ENCODE results near the gene CLDN8. TPM values are rescaled to one million over a fixed set of nuclear protein-coding genes. Genes with fewer than 3 reads are reported as not detected.

CLDN8 gene
- polyA plus RNA-seq, 1 donor (not counting 4 experiments of a cell fraction or from before 2014, with no cell fraction given) = 0.07 TPM

DNA sequence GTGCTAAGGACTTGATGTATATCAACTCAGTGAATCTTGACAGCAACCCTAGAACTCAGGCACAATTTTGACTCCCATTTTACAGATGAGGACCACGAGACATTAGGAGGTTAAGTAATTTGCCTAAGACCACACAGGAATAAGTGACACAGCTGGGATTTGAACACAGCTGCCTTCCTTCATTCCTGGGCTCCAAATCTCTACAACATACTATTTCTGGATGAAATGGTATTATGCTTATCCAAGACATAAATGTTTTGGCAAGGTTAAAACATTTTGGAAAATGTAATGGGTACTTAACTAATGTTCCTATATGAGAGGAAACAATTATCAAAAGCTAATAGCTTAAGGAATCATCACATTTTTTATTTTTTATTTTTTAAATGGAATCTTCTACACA is 4.8 kb downstream of the CLDN8 start:
- dilution Hi-C loops (cut with MboI; ENCODE audit: extremely low pct_ligation_motif_present, low sequenced_read_pairs) = no loop called here
- H3K4me1 ChIP-seq (ENCODE audit: control insufficient read depth, extremely low read depth, insufficient read depth, low read length) = peaks cover 19% of the 10 kb centered on the region
- no peak for DNase-seq (ENCODE audit: low read depth, low spot score)
- FAIRE-seq = no peak
- H4K20me1 ChIP-seq (ENCODE audit: control insufficient read depth, extremely low read depth, insufficient read depth, low read length) = no peaks in the 10 kb centered on the region
- no peak overlapping the region for H3K4me3 ChIP-seq (ENCODE audit: control insufficient read depth in 2 of 3, extremely low read depth in 1 of 3, insufficient read depth in 2 of 3, low read depth in 1 of 3, low read length in 3 of 3)
- no peaks in the 10 kb centered on the region for H3K36me3 ChIP-seq (ENCODE audit: control insufficient read depth in 2 of 2, extremely low read depth in 1 of 2, insufficient read depth in 2 of 2, low read length in 2 of 2)
- no peaks in the 10 kb centered on the region for H3K9me1 ChIP-seq (ENCODE audit: control insufficient read depth, extremely low read depth, insufficient read depth, low read length)
- no peak overlapping the region for H3K9ac ChIP-seq (ENCODE audit: control insufficient read depth, extremely low read depth, insufficient read depth, low read length)
- TF ChIP-seq EZH2 (IDR thresholded peaks at IDR 0.05; ENCODE audit: low read length) = no peak
- TF ChIP-seq, protein P1, sequence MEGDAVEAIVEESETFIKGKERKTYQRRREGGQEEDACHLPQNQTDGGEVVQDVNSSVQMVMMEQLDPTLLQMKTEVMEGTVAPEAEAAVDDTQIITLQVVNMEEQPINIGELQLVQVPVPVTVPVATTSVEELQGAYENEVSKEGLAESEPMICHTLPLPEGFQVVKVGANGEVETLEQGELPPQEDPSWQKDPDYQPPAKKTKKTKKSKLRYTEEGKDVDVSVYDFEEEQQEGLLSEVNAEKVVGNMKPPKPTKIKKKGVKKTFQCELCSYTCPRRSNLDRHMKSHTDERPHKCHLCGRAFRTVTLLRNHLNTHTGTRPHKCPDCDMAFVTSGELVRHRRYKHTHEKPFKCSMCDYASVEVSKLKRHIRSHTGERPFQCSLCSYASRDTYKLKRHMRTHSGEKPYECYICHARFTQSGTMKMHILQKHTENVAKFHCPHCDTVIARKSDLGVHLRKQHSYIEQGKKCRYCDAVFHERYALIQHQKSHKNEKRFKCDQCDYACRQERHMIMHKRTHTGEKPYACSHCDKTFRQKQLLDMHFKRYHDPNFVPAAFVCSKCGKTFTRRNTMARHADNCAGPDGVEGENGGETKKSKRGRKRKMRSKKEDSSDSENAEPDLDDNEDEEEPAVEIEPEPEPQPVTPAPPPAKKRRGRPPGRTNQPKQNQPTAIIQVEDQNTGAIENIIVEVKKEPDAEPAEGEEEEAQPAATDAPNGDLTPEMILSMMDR (optimal IDR thresholded peaks at IDR 0.05 in 1 of 3, IDR thresholded peaks at IDR 0.05 in 1 of 3, conservative IDR thresholded peaks at IDR 0.05 in 1 of 3; ENCODE audit: extremely low read depth in 1 of 3, insufficient read depth in 2 of 3, low read length in 3 of 3) = no peak
- H3K27me3 ChIP-seq (ENCODE audit: control insufficient read depth, extremely low read depth, insufficient read depth, low read length) = no peaks in the 10 kb centered on the region
- H3K9me3 ChIP-seq (ENCODE audit: control insufficient read depth, low read depth, low read length) = no peaks in the 10 kb centered on the region
- H3K4me2 ChIP-seq (ENCODE audit: control insufficient read depth, extremely low read depth, insufficient read depth, low read depth, low read length) = no peak overlapping the region
- H3K79me2 ChIP-seq (ENCODE audit: control insufficient read depth, insufficient read depth, low read length) = no peaks in the 10 kb centered on the region
- no peak overlapping the region for H3K27ac ChIP-seq (ENCODE audit: control insufficient read depth, insufficient read depth, low read length)
- H2AFZ ChIP-seq (ENCODE audit: control insufficient read depth, low read length) = no peak overlapping the region

GRCh38 chr21:30209601-30210000 is 6.3 kb downstream of the CLDN8 start:
- Histone ChIP-seq H4K20me1 (ENCODE audit: control insufficient read depth, extremely low read depth, insufficient read depth, low read length) (no peaks in the 10 kb centered on the region), H3K4me3 (ENCODE audit: control insufficient read depth in 2 of 3, extremely low read depth in 1 of 3, insufficient read depth in 2 of 3, low read depth in 1 of 3, low read length in 3 of 3) (no peak overlapping the region), H3K4me1 (ENCODE audit: control insufficient read depth, extremely low read depth, insufficient read depth, low read length) (peaks cover 11% of the 10 kb centered on the region), H3K4me2 (ENCODE audit: control insufficient read depth, extremely low read depth, insufficient read depth, low read depth, low read length) (no peak overlapping the region), H3K9me3 (ENCODE audit: control insufficient read depth, low read depth, low read length) (no peaks in the 10 kb centered on the region), H2AFZ (ENCODE audit: control insufficient read depth, low read length) (peak overlapping the region; percentile 15), H3K9me1 (ENCODE audit: control insufficient read depth, extremely low read depth, insufficient read depth, low read length) (no peaks in the 10 kb centered on the region), H3K36me3 (ENCODE audit: control insufficient read depth in 2 of 2, extremely low read depth in 1 of 2, insufficient read depth in 2 of 2, low read length in 2 of 2) (no peaks in the 10 kb centered on the region), H3K79me2 (ENCODE audit: control insufficient read depth, insufficient read depth, low read length) (no peaks in the 10 kb centered on the region), H3K27ac (ENCODE audit: control insufficient read depth, insufficient read depth, low read length) (no peak overlapping the region), H3K27me3 (ENCODE audit: control insufficient read depth, extremely low read depth, insufficient read depth, low read length) (no peaks in the 10 kb centered on the region), H3K9ac (ENCODE audit: control insufficient read depth, extremely low read depth, insufficient read depth, low read length) (no peak overlapping the region)
- no peak for DNase-seq (ENCODE audit: low read depth, low spot score)
- no peak for TF ChIP-seq EZH2 (IDR thresholded peaks at IDR 0.05; ENCODE audit: low read length)
- TF ChIP-seq, protein P1 (optimal IDR thresholded peaks at IDR 0.05 in 1 of 3, IDR thresholded peaks at IDR 0.05 in 1 of 3, conservative IDR thresholded peaks at IDR 0.05 in 1 of 3; ENCODE audit: extremely low read depth in 1 of 3, insufficient read depth in 2 of 3, low read length in 3 of 3) = no peak
- no peak for FAIRE-seq
- dilution Hi-C loops (cut with MboI; ENCODE audit: extremely low pct_ligation_motif_present, low sequenced_read_pairs) = no loop called here

Data from keratinocyte (primary cell).